DOHH2 (cell line): ENCODE data around the gene NNT.

Source experiments
- H3F3A ChIP-seq: fragments of 200-600 bp; sonication (generic), shearing (Covaris generic); 2 replicates; pipeline ENCODE4 v1.6.0; 2016; ENCODE audit warnings: antibody characterized with exemption, mild to moderate bottlenecking; ENCODE audit not compliant: control insufficient read depth, insufficient read depth
- H3K27ac ChIP-seq: fragments of 200-600 bp; sonication (generic); 2 replicates; pipeline ENCODE4 v1.5.1; 2014; ENCODE audit warnings: low read depth, mild to moderate bottlenecking, low read length, moderate library complexity
- H3K27me3 ChIP-seq: fragments of 200-600 bp; sonication (generic); 2 replicates; pipeline ENCODE4 v1.6.1; 2014; ENCODE audit warnings: mild to moderate bottlenecking, low read length, mixed read lengths; ENCODE audit not compliant: control insufficient read depth
- H3K36me3 ChIP-seq: fragments of 200-600 bp; sonication (generic); 2 replicates; pipeline ENCODE4 v1.6.1; 2014; ENCODE audit warnings: mild to moderate bottlenecking, low read length, moderate library complexity, mixed read lengths; ENCODE audit not compliant: control insufficient read depth
- H3K4me1 ChIP-seq: fragments of 200-600 bp; sonication (generic); 2 replicates; pipeline ENCODE4 v1.6.1; 2014; ENCODE audit warnings: mild to moderate bottlenecking, low read length, mixed read lengths; ENCODE audit not compliant: control insufficient read depth
- H3K4me2 ChIP-seq: fragments of 200-600 bp; sonication (generic); 2 replicates; pipeline ENCODE4 v1.6.0; 2014; ENCODE audit warnings: mild to moderate bottlenecking, low read length, moderate library complexity
- H3K4me3 ChIP-seq: fragments of 200-600 bp; sonication (generic); 2 replicates; pipeline ENCODE4 v1.5.1; 2014; ENCODE audit warnings: mild to moderate bottlenecking, low read length, mixed read lengths
- H3K79me2 ChIP-seq: fragments of 200-600 bp; sonication (generic); 2 replicates; pipeline ENCODE4 v1.6.1; 2014; ENCODE audit warnings: mild to moderate bottlenecking, low read length, mixed read lengths; ENCODE audit not compliant: control insufficient read depth
- H3K9me2 ChIP-seq: fragments of 200-600 bp; sonication (generic); replicated peaks from 2 replicates; pipeline ENCODE4 v1.6.1; 2014; ENCODE audit warnings: mild to moderate bottlenecking, low read length, mixed read lengths; ENCODE audit not compliant: control insufficient read depth
- H3K9me3 ChIP-seq: fragments of 200-600 bp; sonication (generic); 2 replicates; pipeline ENCODE4 v1.6.1; 2014; ENCODE audit warnings: antibody characterized with exemption, low read length, mixed read lengths; ENCODE audit not compliant: control insufficient read depth, insufficient read depth
- H4K20me1 ChIP-seq: fragments of 200-600 bp; sonication (generic); 2 replicates; pipeline ENCODE4 v1.6.0; 2014; ENCODE audit warnings: low read depth, mild to moderate bottlenecking, antibody characterized with exemption, low read length, moderate library complexity; ENCODE audit not compliant: control insufficient read depth, insufficient read depth
- CTCF ChIP-seq: fragments of 200-600 bp; sonication (generic); IDR thresholded peaks from one replicate; pipeline ENCODE4 v1.5.1; 2014; ENCODE audit warnings: antibody characterized with exemption, mild to moderate bottlenecking, low read depth, low read length; ENCODE audit not compliant: poor library complexity, severe bottlenecking
- EZH2phosphoT487 ChIP-seq: fragments of 200-600 bp; sonication (generic); IDR thresholded peaks from 2 replicates; pipeline ENCODE4 v1.6.1; 2017; ENCODE audit warnings: borderline replicate concordance, mild to moderate bottlenecking, antibody characterized with exemption, low read length, moderate library complexity, mixed read lengths

The NNT gene

DNA sequence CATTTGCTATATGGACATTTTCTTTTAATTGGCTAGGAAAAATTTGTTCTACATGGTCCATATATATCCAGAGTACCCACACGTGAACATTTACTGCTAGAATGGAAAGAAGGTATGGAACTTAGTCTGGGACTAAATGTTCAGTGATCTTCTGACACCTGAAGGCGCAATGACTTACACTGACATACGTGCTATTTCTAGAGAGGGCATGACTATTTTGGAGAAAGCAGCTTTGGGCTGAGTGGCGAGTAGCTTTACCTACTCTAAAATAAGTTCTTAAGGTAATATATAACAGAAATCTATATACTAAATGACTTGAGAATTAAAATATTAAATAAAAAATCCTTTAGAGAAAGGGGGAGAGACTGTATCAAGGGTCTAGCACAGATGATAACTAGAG is 10.4 kb downstream of the NNT start:
- H3F3A ChIP-seq, result no peaks in the 10 kb centered on the region
- no peak overlapping the region for H3K4me2 ChIP-seq
- no peaks in the 10 kb centered on the region for H3K9me3 ChIP-seq
- no peak overlapping the region for H3K4me3 ChIP-seq
- no peaks in the 10 kb centered on the region for H4K20me1 ChIP-seq
- H3K36me3 ChIP-seq, result peaks cover 71% of the 10 kb centered on the region
- H3K4me1 ChIP-seq, result no peaks in the 10 kb centered on the region
- no peak overlapping the region for H3K27ac ChIP-seq
- TF ChIP-seq EZH2phosphoT487, result no peak
- no peak for TF ChIP-seq CTCF
- no peaks in the 10 kb centered on the region for H3K9me2 ChIP-seq
- no peaks in the 10 kb centered on the region for H3K79me2 ChIP-seq
- H3K27me3 ChIP-seq, result no peaks in the 10 kb centered on the region

- Histone ChIP-seq H3F3A (no peaks in the 10 kb centered on the region), H3K9me2 (no peaks in the 10 kb centered on the region), H3K4me1 (no peaks in the 10 kb centered on the region), H3K27me3 (no peaks in the 10 kb centered on the region), H4K20me1 (no peaks in the 10 kb centered on the region), H3K4me2 (no peak overlapping the region), H3K4me3 (no peak overlapping the region), H3K36me3 (peaks cover 61% of the 10 kb centered on the region), H3K9me3 (no peaks in the 10 kb centered on the region), H3K79me2 (no peaks in the 10 kb centered on the region), H3K27ac (no peak overlapping the region)
- TF ChIP-seq EZH2phosphoT487 (no peak), CTCF (no peak)
Measured at GRCh38 chr5:43615445-43616184, 12.6 kb downstream of the NNT start.

DNA sequence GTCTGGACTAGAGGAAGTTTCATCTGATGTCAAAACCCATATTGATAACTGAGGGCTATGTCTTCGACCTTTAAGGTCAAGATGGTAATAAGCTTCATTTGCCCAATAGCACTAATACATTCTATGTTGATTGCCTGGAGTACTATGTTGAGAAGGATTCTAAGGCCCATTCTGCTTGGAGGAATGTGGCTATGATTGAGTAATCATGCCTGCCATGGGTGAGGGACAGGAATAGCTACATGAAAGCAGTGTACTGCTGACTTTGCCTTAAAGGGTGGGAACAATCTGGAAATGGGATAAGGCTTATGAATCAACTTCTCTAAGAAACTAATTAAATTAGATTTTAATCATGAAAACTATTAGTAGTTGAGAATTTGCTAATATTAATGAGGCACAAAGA is 13.6 kb downstream of the NNT start:
- no peak overlapping the region for H3K4me3 ChIP-seq
- peaks cover 56% of the 10 kb centered on the region for H3K36me3 ChIP-seq
- H3K9me3 ChIP-seq, result no peaks in the 10 kb centered on the region
- no peaks in the 10 kb centered on the region for H3F3A ChIP-seq
- H3K9me2 ChIP-seq, result no peaks in the 10 kb centered on the region
- H3K4me2 ChIP-seq, result no peak overlapping the region
- H3K79me2 ChIP-seq, result no peaks in the 10 kb centered on the region
- H3K27ac ChIP-seq, result no peak overlapping the region
- H4K20me1 ChIP-seq, result no peaks in the 10 kb centered on the region
- no peaks in the 10 kb centered on the region for H3K27me3 ChIP-seq
- TF ChIP-seq CTCF, result no peak
- no peak for TF ChIP-seq EZH2phosphoT487
- no peaks in the 10 kb centered on the region for H3K4me1 ChIP-seq
